NAMALWA (cell line): ENCODE data around the gene KRTAP12-2.
"Not testable (repeated sequence)": the region's sequence is repeated elsewhere in the genome, so short reads cannot be mapped to it uniquely, and the experiment has no call there.

Source experiments
- DNase-seq: peaks from one replicate; pipeline ENCODE4 v3.0.0-alpha.2; 2015; ENCODE audit warnings: low spot score

The KRTAP12-2 gene

DNA sequence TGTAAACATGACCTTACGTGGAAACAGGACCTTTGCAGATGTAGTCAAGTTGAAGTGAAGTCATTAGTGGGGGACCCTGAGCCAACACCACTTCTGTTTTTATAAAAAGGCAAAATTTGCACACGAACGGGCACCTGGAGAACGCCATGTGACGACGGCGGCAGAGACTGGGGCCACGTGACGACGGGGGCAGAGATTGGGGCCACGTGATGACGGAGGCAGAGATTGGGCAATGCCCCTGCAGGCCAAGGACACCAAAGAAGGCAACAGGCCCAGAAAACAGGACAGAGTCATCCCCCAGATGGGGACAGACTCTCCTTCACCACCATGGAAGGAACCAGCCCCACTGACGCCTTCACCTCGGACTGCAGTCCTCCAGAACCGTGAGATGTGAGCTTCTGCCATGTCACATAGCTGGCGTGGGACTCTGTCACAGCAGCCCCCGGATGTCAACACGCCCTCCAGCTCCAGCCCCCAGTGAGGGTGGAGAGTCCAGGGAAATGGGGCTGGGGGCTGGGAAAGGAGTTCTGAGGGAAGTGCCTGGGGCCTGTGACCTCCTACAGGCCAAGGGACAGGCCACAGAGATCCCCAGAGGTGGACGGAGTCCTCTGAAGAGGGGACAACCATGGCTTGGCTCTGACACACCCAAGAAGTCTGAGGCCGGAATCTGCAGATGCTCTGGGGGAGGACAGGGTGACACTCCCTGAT lies 16.3 kb downstream of the KRTAP12-2 start:
- no peak for DNase-seq

GRCh38 chr21:44649521-44650100 lies 17.1 kb downstream of the KRTAP12-2 start:
- no peak for DNase-seq

DNA sequence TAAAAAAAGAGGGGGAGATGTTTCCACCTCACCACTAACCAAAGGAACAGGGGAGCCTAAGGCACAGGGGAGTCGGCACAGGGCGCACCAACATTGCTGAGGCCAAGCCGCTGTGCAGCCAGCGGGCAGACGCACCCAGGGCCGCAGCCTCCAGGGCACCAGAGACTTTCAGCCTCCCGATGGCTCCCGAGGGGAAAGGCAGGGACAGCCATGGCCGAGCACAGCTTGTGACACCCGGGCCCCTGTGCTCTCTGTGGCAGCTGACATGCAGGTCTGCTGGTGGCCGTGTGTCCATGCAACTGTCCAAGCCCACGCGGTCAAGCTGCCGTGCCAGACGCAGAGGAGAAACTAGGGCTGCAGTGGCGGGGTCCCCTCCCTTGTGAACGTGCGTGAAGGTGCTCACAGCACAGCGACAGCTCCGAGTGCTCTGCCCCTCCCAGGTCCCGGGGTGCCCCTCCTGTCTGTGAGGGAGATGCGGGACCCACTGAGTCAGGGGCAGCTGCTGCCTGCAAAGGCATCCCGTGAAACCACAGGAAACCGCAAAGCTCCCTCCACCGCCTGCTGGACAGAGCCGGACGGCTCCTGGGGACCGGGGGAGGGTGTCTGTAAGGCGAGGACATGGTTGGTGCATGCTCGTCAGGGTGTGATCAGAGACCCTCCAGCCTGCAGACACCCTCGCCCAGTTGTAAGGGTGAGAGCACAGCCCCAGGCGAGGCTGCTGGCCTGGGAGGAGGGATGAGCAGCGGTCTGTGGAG lies 18.0 kb downstream of the KRTAP12-2 start:
- no peak for DNase-seq

DNA sequence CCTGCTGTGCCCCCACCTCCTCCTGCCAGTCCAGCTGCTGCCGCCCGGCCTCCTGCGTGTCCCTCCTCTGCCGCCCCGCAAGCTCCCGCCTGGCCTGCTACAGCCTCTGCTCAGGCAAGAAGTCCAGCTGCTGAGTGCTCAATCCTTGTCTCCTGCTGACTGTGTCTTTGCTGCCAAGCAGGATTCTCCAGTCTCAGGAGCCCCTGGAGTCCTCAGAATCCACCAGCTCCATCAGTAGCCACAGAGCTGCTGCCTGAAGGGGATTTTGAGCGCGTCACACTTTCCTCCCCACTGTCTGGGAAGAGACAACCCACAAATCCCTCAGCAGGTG lies 19.5 kb downstream of the KRTAP12-2 start:
- DNase-seq = no peak

- not testable (repeated sequence) for DNase-seq
Measured at GRCh38 chr21:44646366-44647221, 20.1 kb downstream of the KRTAP12-2 start, which contains the start of gene KRTAP10-11. Gene KRTAP10-11, plus strand, starts transcription at chr21:44646414. Its CDS starts 45 bp downstream, at chr21:44646459.

GRCh38 chr21:44644878-44645277 lies 21.8 kb downstream of the KRTAP12-2 start:
- DNase-seq = no peak

DNA sequence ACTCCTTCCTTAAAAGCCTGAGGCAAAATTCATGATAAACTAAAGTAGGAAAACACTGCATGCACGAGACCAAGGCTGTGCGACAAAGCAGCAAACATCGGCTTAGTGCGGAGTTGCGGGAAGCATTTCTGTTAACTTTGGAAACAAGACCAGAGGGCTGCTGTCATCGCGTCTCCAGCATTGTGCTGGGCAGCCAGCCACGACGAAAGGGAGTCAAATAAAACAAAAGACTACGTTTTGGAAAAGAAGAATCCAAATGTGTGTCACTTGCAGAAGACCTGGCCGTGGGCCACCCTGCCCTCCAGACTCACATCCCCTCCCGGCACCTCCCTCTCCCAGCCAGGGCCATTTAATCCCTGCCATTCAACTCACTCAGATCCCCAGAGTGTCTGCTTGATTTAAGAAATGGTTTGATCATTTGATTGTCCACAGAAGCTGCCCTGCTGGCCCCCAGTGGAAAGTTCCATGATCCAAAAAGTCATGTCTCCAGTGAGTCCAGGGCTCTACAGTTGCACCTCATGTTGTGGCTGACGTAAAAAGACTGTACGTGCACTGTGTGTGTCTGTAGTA lies 22.9 kb downstream of the KRTAP12-2 start:
- DNase-seq = no peak

GRCh38 chr21:44640761-44641160 lies 26.0 kb downstream of the KRTAP12-2 start:
- no peak for DNase-seq

DNA sequence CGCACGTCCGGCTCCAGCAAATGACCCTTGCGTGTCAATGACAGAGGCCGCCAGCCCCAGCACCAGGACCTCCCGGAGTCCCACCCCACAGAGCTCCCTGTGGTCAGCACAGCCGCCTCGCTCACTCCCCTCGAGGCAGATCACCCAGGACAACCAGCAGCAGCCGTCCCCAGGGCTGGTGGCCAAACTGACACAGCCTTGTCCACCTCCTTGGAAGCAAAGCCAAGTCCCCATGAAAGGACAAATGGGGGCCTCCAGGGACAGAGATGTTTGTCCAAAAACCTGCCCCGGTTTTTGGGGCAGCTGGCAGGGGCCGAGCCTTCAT lies 27.4 kb downstream of the KRTAP12-2 start:
- no peak for DNase-seq

DNA sequence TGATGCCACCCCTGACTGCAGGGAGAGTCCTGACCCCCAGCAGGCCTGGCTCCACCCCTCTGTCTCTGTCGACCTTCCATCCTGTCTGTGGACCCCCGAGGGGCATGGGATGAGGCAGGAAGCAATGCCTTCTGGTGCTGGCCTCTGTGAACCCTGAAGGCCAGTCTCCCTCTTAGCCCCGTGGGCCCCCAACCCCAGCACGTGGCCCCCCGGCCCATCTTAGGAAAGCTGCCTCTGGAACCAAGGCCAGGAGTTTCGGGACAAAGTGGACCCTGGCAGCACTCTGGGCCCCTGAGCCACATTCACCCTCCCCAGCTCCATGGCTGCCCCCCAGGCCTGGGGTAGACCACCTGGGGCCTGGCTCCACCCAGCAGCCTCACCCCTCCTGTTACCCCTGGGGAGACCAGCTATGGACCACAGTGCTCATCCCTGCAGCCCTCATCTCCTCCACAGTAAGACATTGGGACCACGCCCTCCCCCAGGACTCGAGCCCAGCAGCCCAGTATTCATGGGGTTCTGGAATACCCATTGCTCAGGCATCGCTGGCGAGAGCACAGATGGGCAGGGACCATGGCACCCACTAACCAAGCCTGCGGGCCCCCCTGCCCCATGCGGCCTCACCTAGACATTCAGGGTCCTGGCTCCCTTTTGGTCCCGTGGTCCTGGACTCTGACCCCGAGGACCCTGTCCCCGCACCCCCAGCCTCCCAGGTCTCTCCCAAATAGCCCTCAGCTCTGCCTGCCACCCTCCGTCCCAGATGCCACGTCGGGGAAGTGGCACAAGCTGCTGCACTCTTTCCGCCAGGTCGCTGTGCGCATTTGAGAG lies 28.0 kb downstream of the KRTAP12-2 start:
- DNase-seq = not testable (repeated sequence)

GRCh38 chr21:44637851-44638348 lies 28.8 kb downstream of the KRTAP12-2 start:
- not testable (repeated sequence) for DNase-seq

GRCh38 chr21:44637018-44637850 lies 29.5 kb downstream of the KRTAP12-2 start, which contains the start of gene KRTAP10-10:
Gene KRTAP10-10, plus strand, starts transcription at chr21:44637356. Its CDS starts 62 bp downstream, at chr21:44637418.
- no peak for DNase-seq

DNA sequence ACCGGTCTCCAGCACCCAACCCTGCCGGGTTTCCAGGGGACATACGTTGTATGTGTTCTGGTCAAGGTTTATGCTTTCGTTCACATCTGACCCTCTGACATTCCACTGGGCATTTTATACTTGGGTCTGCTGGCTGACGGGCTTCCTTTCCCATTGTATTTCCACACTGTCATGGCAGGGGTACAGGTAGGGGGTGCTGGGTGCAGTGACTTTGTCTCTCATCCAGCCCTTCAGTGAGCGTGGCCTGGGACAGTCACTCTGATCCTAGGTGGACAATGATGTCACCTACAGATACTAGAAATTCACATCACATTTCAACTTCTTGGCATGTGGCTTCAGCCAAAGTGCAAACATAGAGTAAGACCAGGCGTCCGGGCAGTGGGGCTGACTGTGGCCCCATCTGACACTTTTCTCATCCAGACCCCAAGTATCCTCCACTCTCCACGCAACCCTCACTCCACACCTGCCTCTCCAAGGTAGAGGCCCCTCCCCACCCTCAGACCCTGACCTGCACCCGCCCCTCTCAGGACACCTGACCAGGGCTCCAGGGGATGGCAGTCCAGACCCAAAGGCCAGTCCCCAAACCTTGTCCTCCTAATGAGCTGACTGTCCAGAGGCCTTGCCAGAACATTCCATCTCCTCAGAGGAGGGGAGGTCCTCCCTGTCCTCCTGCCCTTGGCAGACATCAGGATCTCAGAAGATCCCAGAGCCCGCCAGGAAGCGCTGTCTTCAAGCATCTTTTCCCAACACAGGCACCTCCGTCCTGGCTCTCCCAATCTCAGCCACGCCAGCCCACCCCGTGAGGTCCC lies 30.3 kb downstream of the KRTAP12-2 start:
- DNase-seq = no peak

DNA sequence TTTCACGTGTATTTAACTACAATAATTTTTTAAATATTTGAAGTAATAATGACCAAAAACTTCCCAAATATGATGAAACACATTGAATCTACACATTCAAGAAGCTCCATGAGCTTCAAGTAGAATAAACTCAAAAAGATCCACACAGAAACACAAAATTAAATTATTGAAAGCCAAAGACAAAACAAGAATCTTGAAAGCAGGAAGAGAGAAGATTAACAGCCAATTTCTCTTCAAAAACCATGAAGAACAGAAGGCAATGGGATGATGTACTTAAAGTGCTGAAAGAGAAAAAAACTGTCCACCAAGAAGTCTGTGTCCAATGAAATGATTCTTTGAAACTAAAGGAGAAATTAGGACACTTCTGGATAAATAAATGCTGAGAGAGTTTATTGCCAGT lies 34.7 kb downstream of the KRTAP12-2 start:
- DNase-seq = no peak

DNA sequence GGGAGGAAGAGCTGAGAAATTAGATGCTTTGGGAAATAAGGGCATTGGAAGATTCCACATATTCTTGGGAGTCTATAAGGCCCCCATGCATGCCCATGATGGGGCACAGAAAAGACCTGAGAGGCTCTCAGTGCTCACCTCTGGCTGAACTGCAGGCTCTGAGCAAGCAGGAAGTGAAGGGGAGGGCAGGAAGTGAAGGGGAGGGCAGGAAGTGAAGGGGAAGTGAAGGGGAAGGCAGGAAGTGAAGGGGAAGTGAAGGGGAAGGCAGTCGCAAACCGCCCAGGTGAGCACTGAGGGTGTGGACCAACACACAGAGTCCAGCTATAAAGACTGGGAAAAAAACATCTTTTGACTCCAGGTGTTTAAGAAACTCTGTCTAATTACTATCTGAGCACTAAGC lies 36.3 kb downstream of the KRTAP12-2 start:
- DNase-seq = no peak

- no peak for DNase-seq
Measured at GRCh38 chr21:44628707-44629391, 37.9 kb downstream of the KRTAP12-2 start.

DNA sequence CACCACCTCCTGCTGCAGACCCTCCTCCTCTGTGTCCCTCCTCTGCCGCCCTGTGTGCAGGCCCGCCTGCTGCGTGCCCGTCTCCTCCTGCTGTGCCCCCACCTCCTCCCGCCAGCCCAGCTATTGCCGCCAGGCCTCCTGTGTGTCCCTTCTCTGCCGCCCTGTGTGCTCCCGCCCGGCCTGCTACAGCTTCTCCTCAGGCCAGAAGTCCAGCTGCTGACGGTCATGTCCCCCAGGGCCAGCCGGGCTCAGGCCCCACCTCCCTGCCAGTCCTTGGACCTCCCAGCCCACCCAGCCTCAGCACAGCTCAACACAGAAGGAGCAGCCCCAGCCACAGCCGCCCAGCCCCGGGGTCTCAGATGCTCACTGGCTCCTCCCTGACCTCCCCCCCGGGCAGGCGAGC lies 38.9 kb downstream of the KRTAP12-2 start:
- DNase-seq = not testable (repeated sequence)

- not testable (repeated sequence) for DNase-seq
Measured at GRCh38 chr21:44627181-44627822, 39.4 kb downstream of the KRTAP12-2 start.
